GM12878 (cell line): ENCODE results near the gene VSIG10L2.

ENCODE experiments used
- CEBPB ChIP-seq, 2 experiments: fragments of 150-350 bp in 1 of 2; IDR thresholded peaks; 2 replicates each; pipeline ENCODE4 v1.6.1; 2012 to 2014; ENCODE audit warnings: low read depth in 2 of 2, low read length in 2 of 2, borderline replicate concordance in 1 of 2, inconsistent platforms in 1 of 2
- EP300 ChIP-seq, 2 experiments: fragments of 150-350 bp in 1 of 2; IDR thresholded peaks; 2 replicates each; pipeline ENCODE4 v1.6.1; 2011 to 2012; ENCODE audit warnings: low read depth in 2 of 2, low read length in 2 of 2, borderline replicate concordance in 1 of 2, improper control_type of control experiment in 1 of 2, inconsistent platforms in 1 of 2; ENCODE audit not compliant: control insufficient read depth in 1 of 2
- HDAC2 ChIP-seq: fragments of 200-600 bp; sonication (generic); IDR thresholded peaks from 2 replicates; pipeline ENCODE4 v1.6.1; 2017
- MEF2B ChIP-seq: fragments of 450-650 bp; IDR thresholded peaks from 2 replicates; pipeline ENCODE4 v1.6.1; 2018; ENCODE audit warnings: mild to moderate bottlenecking, moderate library complexity; ENCODE audit not compliant: partially characterized antibody, poor library complexity, severe bottlenecking
- SUZ12 ChIP-seq: fragments of 200-600 bp; sonication (generic); IDR thresholded peaks from one replicate; pipeline ENCODE4 v1.6.1; 2018; ENCODE audit warnings: antibody characterized with exemption, mild to moderate bottlenecking; ENCODE audit not compliant: unreplicated experiment
- TF ChIP-seq, protein P1 (sequence below), 3 experiments: IDR thresholded peaks in 2 of 3; conservative IDR thresholded peaks in 1 of 3; 2 replicates each; pipeline ENCODE4 v1.5.1; 2011; ENCODE audit warnings: low read depth in 3 of 3, low read length in 3 of 3, mild to moderate bottlenecking in 3 of 3, control low read depth in 2 of 3, moderate library complexity in 2 of 3, inconsistent platforms in 1 of 3, mixed read lengths in 1 of 3; ENCODE audit not compliant: control insufficient read depth in 2 of 3, insufficient read depth in 1 of 3; ENCODE audit errors: extremely low read depth in 1 of 3
- TF ChIP-seq, protein P2 (sequence below): IDR thresholded peaks from 2 replicates; pipeline ENCODE4 v1.6.1; 2011; ENCODE audit warnings: low read depth, low read length, improper control_type of control experiment, borderline replicate concordance
- TF ChIP-seq, protein P3 (sequence below): fragments of 450-650 bp; IDR thresholded peaks from 2 replicates; pipeline ENCODE4 v1.6.1; 2016; ENCODE audit warnings: mild to moderate bottlenecking, moderate library complexity, borderline replicate concordance

DNA sequence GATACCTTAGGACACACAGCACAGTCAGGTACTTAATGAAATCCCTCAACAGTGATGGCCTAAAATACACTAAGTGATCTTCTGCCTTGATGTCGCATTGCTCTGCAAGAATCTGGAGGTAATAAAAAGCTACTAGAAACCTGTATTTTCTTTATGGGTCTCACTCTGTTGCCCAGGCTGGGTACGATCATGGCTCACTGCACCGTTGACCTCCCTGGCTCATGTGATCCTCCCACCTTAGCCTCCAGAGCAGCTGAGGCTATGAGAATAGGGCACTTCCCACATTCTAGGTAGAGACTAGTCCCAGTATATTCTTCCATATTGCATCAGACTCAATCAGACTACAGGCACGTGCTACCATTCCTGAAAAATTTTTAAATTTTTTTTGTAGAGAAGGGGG, 21.7 kb downstream of the VSIG10L2 start:
- TF ChIP-seq, protein P1, sequence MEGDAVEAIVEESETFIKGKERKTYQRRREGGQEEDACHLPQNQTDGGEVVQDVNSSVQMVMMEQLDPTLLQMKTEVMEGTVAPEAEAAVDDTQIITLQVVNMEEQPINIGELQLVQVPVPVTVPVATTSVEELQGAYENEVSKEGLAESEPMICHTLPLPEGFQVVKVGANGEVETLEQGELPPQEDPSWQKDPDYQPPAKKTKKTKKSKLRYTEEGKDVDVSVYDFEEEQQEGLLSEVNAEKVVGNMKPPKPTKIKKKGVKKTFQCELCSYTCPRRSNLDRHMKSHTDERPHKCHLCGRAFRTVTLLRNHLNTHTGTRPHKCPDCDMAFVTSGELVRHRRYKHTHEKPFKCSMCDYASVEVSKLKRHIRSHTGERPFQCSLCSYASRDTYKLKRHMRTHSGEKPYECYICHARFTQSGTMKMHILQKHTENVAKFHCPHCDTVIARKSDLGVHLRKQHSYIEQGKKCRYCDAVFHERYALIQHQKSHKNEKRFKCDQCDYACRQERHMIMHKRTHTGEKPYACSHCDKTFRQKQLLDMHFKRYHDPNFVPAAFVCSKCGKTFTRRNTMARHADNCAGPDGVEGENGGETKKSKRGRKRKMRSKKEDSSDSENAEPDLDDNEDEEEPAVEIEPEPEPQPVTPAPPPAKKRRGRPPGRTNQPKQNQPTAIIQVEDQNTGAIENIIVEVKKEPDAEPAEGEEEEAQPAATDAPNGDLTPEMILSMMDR (IDR thresholded peaks at IDR 0.05 in 2 of 3, conservative IDR thresholded peaks at IDR 0.05 in 1 of 3; ENCODE audit: control insufficient read depth in 2 of 3, extremely low read depth in 1 of 3, insufficient read depth in 1 of 3, low read depth in 3 of 3, low read length in 3 of 3): no peak
- TF ChIP-seq EP300 (IDR thresholded peaks at IDR 0.05; ENCODE audit: borderline replicate concordance in 1 of 2, control insufficient read depth in 1 of 2, low read depth in 2 of 2, low read length in 2 of 2) (no peak), MEF2B (no peak), SUZ12 (no peak), HDAC2 (no peak), CEBPB (IDR thresholded peaks at IDR 0.05; ENCODE audit: borderline replicate concordance in 1 of 2, low read depth in 2 of 2, low read length in 2 of 2) (no peak)
- TF ChIP-seq, protein P2, sequence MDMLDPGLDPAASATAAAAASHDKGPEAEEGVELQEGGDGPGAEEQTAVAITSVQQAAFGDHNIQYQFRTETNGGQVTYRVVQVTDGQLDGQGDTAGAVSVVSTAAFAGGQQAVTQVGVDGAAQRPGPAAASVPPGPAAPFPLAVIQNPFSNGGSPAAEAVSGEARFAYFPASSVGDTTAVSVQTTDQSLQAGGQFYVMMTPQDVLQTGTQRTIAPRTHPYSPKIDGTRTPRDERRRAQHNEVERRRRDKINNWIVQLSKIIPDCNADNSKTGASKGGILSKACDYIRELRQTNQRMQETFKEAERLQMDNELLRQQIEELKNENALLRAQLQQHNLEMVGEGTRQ: no peak
- TF ChIP-seq, protein P3, sequence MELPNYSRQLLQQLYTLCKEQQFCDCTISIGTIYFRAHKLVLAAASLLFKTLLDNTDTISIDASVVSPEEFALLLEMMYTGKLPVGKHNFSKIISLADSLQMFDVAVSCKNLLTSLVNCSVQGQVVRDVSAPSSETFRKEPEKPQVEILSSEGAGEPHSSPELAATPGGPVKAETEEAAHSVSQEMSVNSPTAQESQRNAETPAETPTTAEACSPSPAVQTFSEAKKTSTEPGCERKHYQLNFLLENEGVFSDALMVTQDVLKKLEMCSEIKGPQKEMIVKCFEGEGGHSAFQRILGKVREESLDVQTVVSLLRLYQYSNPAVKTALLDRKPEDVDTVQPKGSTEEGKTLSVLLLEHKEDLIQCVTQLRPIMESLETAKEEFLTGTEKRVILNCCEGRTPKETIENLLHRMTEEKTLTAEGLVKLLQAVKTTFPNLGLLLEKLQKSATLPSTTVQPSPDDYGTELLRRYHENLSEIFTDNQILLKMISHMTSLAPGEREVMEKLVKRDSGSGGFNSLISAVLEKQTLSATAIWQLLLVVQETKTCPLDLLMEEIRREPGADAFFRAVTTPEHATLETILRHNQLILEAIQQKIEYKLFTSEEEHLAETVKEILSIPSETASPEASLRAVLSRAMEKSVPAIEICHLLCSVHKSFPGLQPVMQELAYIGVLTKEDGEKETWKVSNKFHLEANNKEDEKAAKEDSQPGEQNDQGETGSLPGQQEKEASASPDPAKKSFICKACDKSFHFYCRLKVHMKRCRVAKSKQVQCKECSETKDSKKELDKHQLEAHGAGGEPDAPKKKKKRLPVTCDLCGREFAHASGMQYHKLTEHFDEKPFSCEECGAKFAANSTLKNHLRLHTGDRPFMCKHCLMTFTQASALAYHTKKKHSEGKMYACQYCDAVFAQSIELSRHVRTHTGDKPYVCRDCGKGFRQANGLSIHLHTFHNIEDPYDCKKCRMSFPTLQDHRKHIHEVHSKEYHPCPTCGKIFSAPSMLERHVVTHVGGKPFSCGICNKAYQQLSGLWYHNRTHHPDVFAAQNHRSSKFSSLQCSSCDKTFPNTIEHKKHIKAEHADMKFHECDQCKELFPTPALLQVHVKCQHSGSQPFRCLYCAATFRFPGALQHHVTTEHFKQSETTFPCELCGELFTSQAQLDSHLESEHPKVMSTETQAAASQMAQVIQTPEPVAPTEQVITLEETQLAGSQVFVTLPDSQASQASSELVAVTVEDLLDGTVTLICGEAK: no peak
